Gastroesophageal sphincter (tissue), 4 donors: ENCODE data around the gene EHMT2. TPM values are rescaled to one million over a fixed set of nuclear protein-coding genes. Genes with fewer than 3 reads are reported as not detected.
"Not testable (repeated sequence)": the region's sequence is repeated elsewhere in the genome, so short reads cannot be mapped to it uniquely, and the experiment has no call there.

Source experiments
- ATAC-seq: fragments of 150-250 bp; one replicate; pipeline ENCODE4 v1.9.1; 2016; ENCODE audit warnings: mild to moderate bottlenecking, moderate library complexity
- H3K27ac ChIP-seq, 4 donors: fragments of 200-600 bp; sonication (generic) in 3 of 4; 1 replicate in 3 of 4; 2 replicates in 1 of 4; pipeline ENCODE4 v1.5.1; 2016 to 2019
- H3K27me3 ChIP-seq: fragments of 200-600 bp; sonication (generic); one replicate; pipeline ENCODE4 v1.5.1; 2019
- H3K36me3 ChIP-seq, 2 donors: fragments of 200-600 bp; sonication (generic); one replicate each; pipeline ENCODE4 v1.5.1; 2019; ENCODE audit warnings: control low read depth in 1 of 2
- H3K4me1 ChIP-seq, 3 donors: fragments of 200-600 bp; sonication (generic); 1 replicate in 2 of 3; 2 replicates in 1 of 3; pipeline ENCODE4 v1.5.1; 2016 to 2019; ENCODE audit warnings: control low read depth in 2 of 3
- H3K4me3 ChIP-seq, 2 donors: fragments of 200-600 bp; sonication (generic); one replicate each; pipeline ENCODE4 v1.5.1; 2019; ENCODE audit warnings: mild to moderate bottlenecking in 1 of 2, moderate library complexity in 1 of 2
- H3K9me3 ChIP-seq, 3 donors: fragments of 200-600 bp; sonication (generic); one replicate each; pipeline ENCODE4 v1.5.1; 2017 to 2019; ENCODE audit warnings: control low read depth in 2 of 3
- CTCF ChIP-seq, 4 experiments: fragments of 200-600 bp in 2 of 4; fragments of 450-650 bp in 2 of 4; sonication (generic) in 1 of 4; IDR thresholded peaks; one replicate each; pipeline ENCODE4 v1.5.1; 2017 to 2019; ENCODE audit warnings: antibody characterized with exemption in 4 of 4, mild to moderate bottlenecking in 2 of 4, moderate library complexity in 2 of 4
- EP300 ChIP-seq: sonication (generic); formaldehyde crosslinking; IDR thresholded peaks from one replicate; pipeline ENCODE4 v1.6.1; 2017; ENCODE audit warnings: antibody characterized with exemption, mild to moderate bottlenecking
- POLR2A ChIP-seq, 2 donors: fragments of 450-650 bp; IDR thresholded peaks; one replicate each; pipeline ENCODE4 v1.6.1; 2017; ENCODE audit warnings: antibody characterized with exemption in 2 of 2, mild to moderate bottlenecking in 2 of 2, moderate library complexity in 1 of 2
- POLR2AphosphoS5 ChIP-seq: sonication (generic); formaldehyde crosslinking; IDR thresholded peaks from one replicate; pipeline ENCODE4 v1.6.1; 2017; ENCODE audit warnings: antibody characterized with exemption
- WGBS, 2 donors: methylation state at CpG; one replicate each; pipeline ENCODE4 v1.1.5; 2018; ENCODE audit warnings: low coverage in 1 of 2; 5-methylcytosine and 5-hydroxymethylcytosine counted together
- total RNA-seq, 4 donors: library from RNA; depleted of rRNA; stranded (reverse); fragments of >200 nt; gene quantifications; one replicate each; pipeline ENCODE4 v1.1.0, GENCODE V29; 2016

Gene EHMT2
- total RNA-seq, 4 donors from 2014 or later, result 29.5 to 43.4 (median 35.5) TPM

GRCh38 chr6:31869343-31869742 lies 28.2 kb downstream of the EHMT2 start:
- no peak overlapping the region for H3K27ac ChIP-seq
- no peak overlapping the region for H3K4me3 ChIP-seq
- H3K36me3 ChIP-seq, result no peaks in the 10 kb centered on the region
- peaks cover 12% of the 10 kb centered on the region for H3K27me3 ChIP-seq
- no CpG with 5 or more reads among the region's 8 CpGs for WGBS, 2 donors
- no peak for ATAC-seq
- peaks cover 0 to 4% (median 0%) of the 10 kb centered on the region in 3 donors for H3K4me1 ChIP-seq
- no peaks in the 10 kb centered on the region for H3K9me3 ChIP-seq
- TF ChIP-seq CTCF (IDR thresholded peaks at IDR 0.05) (no peak), POLR2A (IDR thresholded peaks at IDR 0.05) (no peak), EP300 (no peak), POLR2AphosphoS5 (no peak)

GRCh38 chr6:31868658-31868971 lies 28.9 kb downstream of the EHMT2 start:
- not testable (repeated sequence) for ATAC-seq
- peaks cover 12% of the 10 kb centered on the region for H3K27me3 ChIP-seq
- 80 to 100% methylated on average over 1 of the region's 1 CpG for WGBS, 2 donors

DNA sequence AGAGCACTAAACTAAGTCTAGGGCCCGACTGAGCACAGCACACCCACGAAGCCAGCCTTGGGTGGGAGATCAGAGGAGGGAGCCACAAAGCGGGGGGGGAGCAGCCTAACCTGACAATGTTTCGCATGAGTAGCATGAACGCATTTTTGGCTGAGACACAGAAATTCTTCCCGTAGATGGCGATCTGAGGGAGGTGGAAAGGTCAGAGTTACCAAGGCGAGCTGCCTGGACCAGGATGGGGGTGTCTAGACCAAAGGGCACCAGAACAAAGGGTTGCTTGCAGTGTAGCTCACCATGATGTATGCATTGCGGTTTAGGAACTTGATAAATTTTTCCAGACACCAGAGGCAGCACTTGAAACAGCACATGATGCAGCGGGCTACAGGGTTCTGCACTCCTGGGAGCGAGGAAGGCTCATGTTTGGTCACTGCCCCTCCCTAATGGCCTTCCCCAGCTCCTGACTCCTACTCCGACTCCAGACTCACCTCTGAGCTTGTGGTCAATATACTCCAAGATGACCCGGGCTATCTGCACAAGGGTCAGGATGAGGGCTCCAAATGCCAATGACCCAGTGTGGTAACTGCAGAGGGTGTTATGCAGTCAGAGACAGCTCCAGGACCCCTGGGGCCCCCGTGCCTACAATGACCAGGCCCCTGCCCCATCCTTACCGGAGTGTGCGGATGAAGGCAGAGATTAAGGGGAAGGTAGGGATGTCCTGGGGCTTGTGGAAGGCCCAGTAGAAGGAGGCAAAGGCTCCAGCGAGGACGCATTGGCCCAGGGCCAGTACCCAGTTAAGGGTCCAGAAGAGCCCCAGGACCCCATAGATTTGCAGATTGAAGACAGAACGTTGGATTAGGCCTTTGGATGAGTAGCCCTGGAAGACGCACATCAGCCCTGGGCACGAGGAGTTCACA lies 32.0 kb downstream of the EHMT2 start:
- TF ChIP-seq POLR2AphosphoS5 (no peak), POLR2A (IDR thresholded peaks at IDR 0.05) (no peak), CTCF (IDR thresholded peaks at IDR 0.05) (no peak), EP300 (no peak)
- Histone ChIP-seq H3K4me1 (peaks cover 0 to 33% (median 6%) of the 10 kb centered on the region in 3 donors), H3K4me3 (no peak overlapping the region), H3K9me3 (no peaks in the 10 kb centered on the region), H3K27me3 (peaks cover 2% of the 10 kb centered on the region), H3K36me3 (peaks cover 0 to 9% of the 10 kb centered on the region in 2 donors), H3K27ac (no peak overlapping the region)
- no peak for ATAC-seq
- 45 to 62% methylated on average over 4 to 7 of the region's 21 CpGs for WGBS, 2 donors

More at GRCh38 chr6:31868658-31868971, 28.9 kb downstream of the EHMT2 start:
- H3K4me3 ChIP-seq, H3K27ac ChIP-seq, H3K9me3 ChIP-seq, H3K36me3 ChIP-seq: not testable (repeated sequence)
- H3K4me1 ChIP-seq, result peaks cover 0 to 11% (median 0%) of the 10 kb centered on the region in 3 donors

DNA sequence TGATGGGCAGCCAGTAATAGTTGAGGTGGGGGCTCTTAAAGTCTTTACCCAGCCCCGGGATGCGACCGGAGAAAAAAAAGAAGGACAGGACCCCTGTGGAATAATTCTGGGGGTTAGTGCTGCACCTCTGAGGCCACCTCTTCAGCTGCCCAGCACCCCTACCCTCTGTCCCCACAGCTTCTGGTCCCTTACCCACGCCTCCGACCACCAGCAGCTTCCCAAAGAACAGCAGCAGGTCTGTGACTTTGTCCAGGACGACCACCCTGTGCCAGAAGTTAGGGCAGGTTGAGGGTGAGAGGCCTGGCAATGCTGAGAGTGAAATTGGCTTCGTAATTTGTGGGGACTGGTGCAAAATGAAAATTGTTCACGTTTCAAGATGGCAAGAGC lies 32.7 kb downstream of the EHMT2 start:
- Histone ChIP-seq H3K4me3 (no peak overlapping the region), H3K4me1 (peaks cover 0 to 33% (median 6%) of the 10 kb centered on the region in 3 donors), H3K27ac (no peak overlapping the region), H3K27me3 (no peaks in the 10 kb centered on the region), H3K9me3 (no peaks in the 10 kb centered on the region), H3K36me3 (peaks cover 0 to 16% of the 10 kb centered on the region in 2 donors)
- TF ChIP-seq CTCF (IDR thresholded peaks at IDR 0.05) (no peak), POLR2A (IDR thresholded peaks at IDR 0.05) (no peak), POLR2AphosphoS5 (no peak), EP300 (no peak)
- 48 to 80% methylated on average over 2 of the region's 8 CpGs for WGBS, 2 donors
- ATAC-seq, result no peak

DNA sequence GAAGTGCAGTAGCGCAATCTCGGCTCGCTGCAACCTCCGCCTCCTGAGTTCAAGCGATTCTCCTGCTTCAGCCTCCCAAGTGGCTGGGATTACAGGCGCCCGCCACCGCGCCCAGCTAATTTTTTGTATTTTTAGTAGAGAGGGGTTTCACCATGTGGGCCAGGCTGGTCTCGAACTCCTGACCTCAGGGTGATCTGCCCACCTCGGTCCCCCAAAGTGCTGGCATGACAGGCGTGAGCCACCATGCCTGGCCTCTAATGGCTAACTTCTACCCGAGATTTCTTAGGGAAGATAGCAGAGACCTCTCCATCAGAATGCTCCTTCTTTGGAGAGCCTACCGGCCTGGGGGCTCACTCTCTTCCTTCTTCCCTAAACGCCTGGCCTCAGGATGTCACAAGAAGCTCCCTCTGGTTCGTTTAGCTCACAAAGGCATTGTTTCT lies 33.4 kb downstream of the EHMT2 start:
- not testable (repeated sequence) for H3K9me3 ChIP-seq, H3K27me3 ChIP-seq, ATAC-seq
- peaks cover 0 to 22% of the 10 kb centered on the region in 2 donors for H3K36me3 ChIP-seq
- 0 to 10% methylated on average over 8 to 9 of the region's 16 CpGs for WGBS, 2 donors
- peaks cover 0 to 33% (median 6%) of the 10 kb centered on the region in 3 donors for H3K4me1 ChIP-seq
- H3K27ac ChIP-seq, result peak overlapping the region in 3 of 4 donors; percentile 91 to 92 (median 91)
- H3K4me3 ChIP-seq, result peak overlapping the region; percentile 28 to 83
